ENCODE data around the gene FGF4.

DNA sequence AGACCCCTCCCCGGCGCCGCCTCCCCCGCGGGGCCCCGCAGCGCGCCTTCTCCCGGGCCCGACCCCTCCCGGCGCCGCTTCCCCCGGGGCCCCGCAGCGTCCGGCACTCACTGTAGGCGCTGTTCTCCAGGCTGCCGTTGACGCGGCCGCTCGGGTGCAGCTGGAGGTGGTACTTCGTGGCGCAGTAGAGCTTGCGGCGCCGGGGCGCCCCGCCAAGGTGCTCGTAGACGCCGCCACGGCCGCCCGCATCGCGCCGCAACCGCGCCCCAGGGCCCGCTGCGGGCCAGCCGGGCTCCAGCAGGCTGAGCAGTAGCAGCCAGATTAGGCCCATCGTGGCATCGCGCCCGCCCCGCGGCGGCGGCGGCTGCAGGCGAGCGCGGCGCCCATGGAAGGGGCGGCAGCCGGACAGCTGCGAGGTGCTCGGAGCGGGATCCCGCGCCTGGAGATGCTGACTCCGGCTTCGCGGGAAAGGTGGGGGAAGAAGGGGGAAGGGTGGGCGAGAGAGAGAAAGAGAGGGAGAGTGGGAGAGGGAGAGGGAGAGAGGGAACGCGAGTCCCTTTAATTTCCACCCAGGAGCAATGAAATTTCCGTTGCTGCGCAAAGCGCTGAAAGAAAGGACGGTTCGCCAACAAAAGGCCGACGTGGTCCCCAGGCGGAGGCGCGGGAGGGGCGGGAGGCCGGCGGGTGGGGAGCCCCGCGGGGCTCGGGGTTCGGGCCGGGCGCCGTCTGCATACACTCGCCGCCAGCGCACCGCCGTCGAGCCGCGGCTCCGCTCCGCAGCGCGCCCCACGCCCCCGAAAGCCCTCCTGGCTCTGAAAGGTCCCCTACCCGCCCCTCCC is 43.7 kb upstream of the FGF4 start, which contains the start of gene FGF3:
- TF ChIP-seq, protein P1, sequence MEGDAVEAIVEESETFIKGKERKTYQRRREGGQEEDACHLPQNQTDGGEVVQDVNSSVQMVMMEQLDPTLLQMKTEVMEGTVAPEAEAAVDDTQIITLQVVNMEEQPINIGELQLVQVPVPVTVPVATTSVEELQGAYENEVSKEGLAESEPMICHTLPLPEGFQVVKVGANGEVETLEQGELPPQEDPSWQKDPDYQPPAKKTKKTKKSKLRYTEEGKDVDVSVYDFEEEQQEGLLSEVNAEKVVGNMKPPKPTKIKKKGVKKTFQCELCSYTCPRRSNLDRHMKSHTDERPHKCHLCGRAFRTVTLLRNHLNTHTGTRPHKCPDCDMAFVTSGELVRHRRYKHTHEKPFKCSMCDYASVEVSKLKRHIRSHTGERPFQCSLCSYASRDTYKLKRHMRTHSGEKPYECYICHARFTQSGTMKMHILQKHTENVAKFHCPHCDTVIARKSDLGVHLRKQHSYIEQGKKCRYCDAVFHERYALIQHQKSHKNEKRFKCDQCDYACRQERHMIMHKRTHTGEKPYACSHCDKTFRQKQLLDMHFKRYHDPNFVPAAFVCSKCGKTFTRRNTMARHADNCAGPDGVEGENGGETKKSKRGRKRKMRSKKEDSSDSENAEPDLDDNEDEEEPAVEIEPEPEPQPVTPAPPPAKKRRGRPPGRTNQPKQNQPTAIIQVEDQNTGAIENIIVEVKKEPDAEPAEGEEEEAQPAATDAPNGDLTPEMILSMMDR (IDR thresholded peaks at IDR 0.05) = no peak
- no peak for TF ChIP-seq POLR2A (IDR thresholded peaks at IDR 0.05)
